GM13977 (cell line): Measurements from ENCODE around the gene ODAD2.

ENCODE experiments used
- DNase-seq: peaks from one replicate; pipeline ENCODE4 v3.0.0; 2012; ENCODE audit warnings: low spot score
- CTCF ChIP-seq: IDR thresholded peaks from 2 replicates; pipeline ENCODE4 v1.5.1; 2012; ENCODE audit warnings: mild to moderate bottlenecking, control low read depth; ENCODE audit not compliant: insufficient read depth; ENCODE audit errors: extremely low read depth, missing control alignments
- in situ Hi-C: fragments of 300-500 bp; cut with MboI; formaldehyde crosslinking; loops from one replicate; pipeline ENCODE4 v1.12.0; 2022; ENCODE audit warnings: low sequenced_read_pairs, low pct_unique_long_range_greater_than_20kb, mixed read lengths, inconsistent platforms; ENCODE audit not compliant: unreplicated experiment

Gene ODAD2

GRCh38 chr10:28020080-28020860 is 21.4 kb upstream of the ODAD2 start:
- no peak for DNase-seq
- TF ChIP-seq CTCF: no peak
- in situ Hi-C loops: no loop called here

GRCh38 chr10:28014651-28015050 is 15.8 kb upstream of the ODAD2 start:
- no peak for TF ChIP-seq CTCF
- in situ Hi-C loops: no loop called here
- DNase-seq: no peak

- in situ Hi-C loops: no loop called here
- DNase-seq: no peak
- TF ChIP-seq CTCF: no peak
These were observed 14.2 kb upstream of the ODAD2 start for GRCh38 chr10:28012990-28013515.

GRCh38 chr10:28010821-28011220 is 11.9 kb upstream of the ODAD2 start:
- in situ Hi-C loops: no loop called here
- no peak for DNase-seq
- no peak for TF ChIP-seq CTCF

GRCh38 chr10:28008054-28008453 is 9.2 kb upstream of the ODAD2 start:
- no peak for DNase-seq
- in situ Hi-C loops: no loop called here
- no peak for TF ChIP-seq CTCF

GRCh38 chr10:28001353-28001752 is 2.5 kb upstream of the ODAD2 start:
- in situ Hi-C loops: no loop called here
- DNase-seq: no peak
- TF ChIP-seq CTCF: no peak
